NCI-H1436 treated with DMSO at 0.1 percent for 48 hours (cell line): Measurements from ENCODE around the gene FGFRL1.

Experiments
- DNase-seq: peaks from one replicate; lab custom pipeline; 2025; lab: John Stamatoyannopoulos, UW

The FGFRL1 gene

GRCh38 chr4:1023075-1023640 is 11.7 kb downstream of the FGFRL1 start:
- no peak for DNase-seq

GRCh38 chr4:1023895-1024740 is 12.7 kb downstream of the FGFRL1 start:
- no peak for DNase-seq

- no peak for DNase-seq
Observed at GRCh38 chr4:1024882-1025545, 13.6 kb downstream of the FGFRL1 start.

GRCh38 chr4:1026115-1026514 is 14.7 kb downstream of the FGFRL1 start:
- DNase-seq: no peak

GRCh38 chr4:1027219-1027914 is 15.9 kb downstream of the FGFRL1 start:
- no peak for DNase-seq

GRCh38 chr4:1027915-1028238 is 16.5 kb downstream of the FGFRL1 start:
- DNase-seq: no peak

- no peak for DNase-seq
Observed at GRCh38 chr4:1028574-1029220, 17.3 kb downstream of the FGFRL1 start.

- DNase-seq: no peak
Observed at GRCh38 chr4:1029529-1029928, 18.1 kb downstream of the FGFRL1 start.

GRCh38 chr4:1030031-1030430 is 18.6 kb downstream of the FGFRL1 start:
- DNase-seq: no peak

GRCh38 chr4:1030559-1030958 is 19.1 kb downstream of the FGFRL1 start:
- DNase-seq: no peak

- DNase-seq: no peak
Observed at GRCh38 chr4:1031346-1031745, 19.9 kb downstream of the FGFRL1 start.

- no peak for DNase-seq
Observed at GRCh38 chr4:1031956-1032795, 20.8 kb downstream of the FGFRL1 start.

- no peak for DNase-seq
Observed at GRCh38 chr4:1032861-1033260, 21.4 kb downstream of the FGFRL1 start.

- no peak for DNase-seq
Observed at GRCh38 chr4:1033840-1034551, 22.6 kb downstream of the FGFRL1 start.

- no peak for DNase-seq
Observed at GRCh38 chr4:1035510-1035909, 24.1 kb downstream of the FGFRL1 start.

GRCh38 chr4:1036095-1036494 is 24.7 kb downstream of the FGFRL1 start:
- DNase-seq: no peak

- DNase-seq: no peak
Observed at GRCh38 chr4:1036976-1037810, 25.8 kb downstream of the FGFRL1 start.

- no peak for DNase-seq
Observed at GRCh38 chr4:1038948-1039492, 27.6 kb downstream of the FGFRL1 start.
